Activated CD4-positive, alpha-beta T cell treated with anti-CD3 and anti-CD28 coated beads, Interleukin-2, amount 10 ng/mL, durations not matched to agents 24 days and 14 days (primary cell): ENCODE measurements around the gene FAT1. TPM values are rescaled to one million over a fixed set of nuclear protein-coding genes. Genes with fewer than 3 reads are reported as not detected.

Experiments used
- DNase-seq: peaks from one replicate; pipeline ENCODE4 v3.0.0; 2022
- H3K27ac Mint-ChIP-seq: one replicate; pipeline ENCODE4 v1.8.0; 2022; ENCODE audit warnings: mild to moderate bottlenecking, mixed read lengths
- H3K27me3 Mint-ChIP-seq: one replicate; pipeline ENCODE4 v1.8.0; 2022; ENCODE audit warnings: mixed read lengths
- H3K36me3 Mint-ChIP-seq: one replicate; pipeline ENCODE4 v1.8.0; 2022; ENCODE audit warnings: low read depth, mild to moderate bottlenecking, mixed read lengths
- H3K4me1 Mint-ChIP-seq: one replicate; pipeline ENCODE4 v1.8.0; 2021; ENCODE audit warnings: mixed read lengths
- H3K4me3 Mint-ChIP-seq: one replicate; pipeline ENCODE4 v1.8.0; 2022; ENCODE audit warnings: mild to moderate bottlenecking, moderate library complexity, mixed read lengths
- H3K9me3 Mint-ChIP-seq: one replicate; pipeline ENCODE4 v1.8.0; 2021; ENCODE audit warnings: mixed read lengths
- intact Hi-C: fragments of 100-400 bp; cut with micrococcal nuclease; formaldehyde crosslinking; loops from one replicate; pipeline ENCODE4 v1.15.1; 2023
- total RNA-seq: library from RNA; stranded (reverse); gene quantifications from 2 replicates; pipeline ENCODE4 v1.2.3, GENCODE V29; 2022

FAT1 gene
- total RNA-seq, 1 donor from 2014 or later: 0.07 TPM

DNA sequence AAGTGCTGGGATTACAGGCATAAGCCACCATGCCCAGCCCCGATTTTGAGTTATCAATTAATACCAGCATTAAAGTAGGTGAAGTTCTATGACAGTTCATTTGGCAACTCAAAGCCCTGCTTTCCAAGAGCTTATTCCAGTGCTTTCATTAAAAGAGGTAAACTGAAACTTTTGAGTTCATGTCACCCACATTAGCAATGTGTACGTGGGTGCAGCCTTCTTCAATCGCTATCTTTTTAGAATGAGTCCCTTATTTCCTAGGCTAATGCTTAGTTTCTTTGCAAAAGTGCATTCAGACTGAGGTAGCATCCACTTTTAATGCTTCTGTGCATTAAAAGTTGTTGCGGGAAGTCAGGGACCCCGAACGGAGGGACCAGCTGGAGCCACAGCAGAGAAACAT lies 142.2 kb downstream of the FAT1 start:
- DNase-seq: no peak
- Mint-ChIP-seq H3K4me1 (no peaks in the 10 kb centered on the region), H3K27ac (no peak overlapping the region), H3K4me3 (no peak overlapping the region), H3K9me3 (no peaks in the 10 kb centered on the region), H3K27me3 (no peaks in the 10 kb centered on the region), H3K36me3 (no peaks in the 10 kb centered on the region)
- intact Hi-C loops: no loop called here

- Mint-ChIP-seq H3K36me3 (no peaks in the 10 kb centered on the region), H3K27ac (no peak overlapping the region), H3K27me3 (no peaks in the 10 kb centered on the region), H3K9me3 (no peaks in the 10 kb centered on the region), H3K4me3 (no peak overlapping the region), H3K4me1 (no peaks in the 10 kb centered on the region)
- DNase-seq: no peak
- intact Hi-C loops: no loop called here
These were observed 143.0 kb downstream of the FAT1 start for GRCh38 chr4:186580669-186581068.

- no peak overlapping the region for H3K27ac Mint-ChIP-seq
- no peak overlapping the region for H3K4me3 Mint-ChIP-seq
- no peaks in the 10 kb centered on the region for H3K36me3 Mint-ChIP-seq
- intact Hi-C loops: no loop called here
- no peaks in the 10 kb centered on the region for H3K9me3 Mint-ChIP-seq
- no peak for DNase-seq
- no peaks in the 10 kb centered on the region for H3K27me3 Mint-ChIP-seq
- H3K4me1 Mint-ChIP-seq: no peaks in the 10 kb centered on the region
These were observed 153.3 kb downstream of the FAT1 start for GRCh38 chr4:186570193-186570996.

DNA sequence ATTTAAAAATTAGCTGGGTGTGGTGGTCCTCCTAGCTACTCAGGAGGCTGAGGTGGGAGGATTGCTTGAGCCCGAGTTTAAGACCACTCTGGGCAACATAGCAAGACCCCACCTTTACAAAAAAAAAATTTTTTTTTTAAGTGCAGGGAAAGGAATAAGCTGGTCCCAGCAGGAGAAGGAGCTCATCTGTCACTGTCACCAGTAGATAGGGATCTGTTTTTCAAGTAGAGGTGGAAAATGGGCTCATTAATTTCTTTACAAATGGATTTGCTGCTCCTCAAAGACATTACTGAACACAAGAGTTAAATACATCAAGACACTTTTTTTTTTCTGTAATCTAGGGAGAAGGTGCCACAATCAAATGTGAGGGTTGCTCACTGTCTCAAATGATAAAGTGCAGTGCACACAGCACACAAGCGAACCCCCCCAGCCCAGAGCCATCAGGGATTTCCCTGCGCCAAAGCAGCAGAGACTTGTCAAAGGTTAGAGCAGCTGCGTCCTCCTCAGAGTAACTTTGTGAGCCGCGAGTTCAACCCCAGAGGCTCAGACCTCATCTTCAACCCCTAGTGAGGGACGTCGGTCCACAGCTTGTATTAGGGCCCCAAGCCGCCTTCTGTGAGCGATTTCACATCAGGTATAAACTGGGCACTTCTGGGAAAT lies 154.0 kb downstream of the FAT1 start:
- no peaks in the 10 kb centered on the region for H3K27me3 Mint-ChIP-seq

DNA sequence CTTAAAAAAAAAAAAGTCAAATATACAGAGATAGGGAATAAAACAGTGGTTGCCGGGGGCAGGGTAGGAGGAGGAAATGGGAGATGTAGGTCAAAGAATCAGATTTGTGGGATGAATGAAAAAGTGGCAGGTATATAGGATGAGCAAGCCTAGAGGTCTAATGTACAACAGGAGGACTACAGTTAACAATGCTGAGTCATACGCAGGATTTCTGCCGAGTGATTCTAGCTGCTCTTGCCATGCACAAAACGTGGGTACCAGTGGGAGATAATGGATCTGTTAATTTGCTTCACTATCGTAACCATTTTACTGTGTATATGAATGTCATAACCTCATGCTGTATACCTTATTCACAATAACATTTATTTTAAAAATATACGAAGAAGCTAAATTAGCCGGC lies 157.6 kb downstream of the FAT1 start:
- no peak for DNase-seq
- H3K27me3 Mint-ChIP-seq: no peaks in the 10 kb centered on the region
- intact Hi-C loops: no loop called here
- no peaks in the 10 kb centered on the region for H3K4me1 Mint-ChIP-seq
- H3K9me3 Mint-ChIP-seq: no peaks in the 10 kb centered on the region
- no peak overlapping the region for H3K27ac Mint-ChIP-seq
- no peak overlapping the region for H3K4me3 Mint-ChIP-seq
- no peaks in the 10 kb centered on the region for H3K36me3 Mint-ChIP-seq

More for the DNA sequence above, 154.0 kb downstream of the FAT1 start:
- no peaks in the 10 kb centered on the region for H3K9me3 Mint-ChIP-seq
- no peak overlapping the region for H3K27ac Mint-ChIP-seq
- intact Hi-C loops: no loop called here
- DNase-seq: no peak
- no peaks in the 10 kb centered on the region for H3K4me1 Mint-ChIP-seq
- no peak overlapping the region for H3K4me3 Mint-ChIP-seq
- H3K36me3 Mint-ChIP-seq: no peaks in the 10 kb centered on the region

DNA sequence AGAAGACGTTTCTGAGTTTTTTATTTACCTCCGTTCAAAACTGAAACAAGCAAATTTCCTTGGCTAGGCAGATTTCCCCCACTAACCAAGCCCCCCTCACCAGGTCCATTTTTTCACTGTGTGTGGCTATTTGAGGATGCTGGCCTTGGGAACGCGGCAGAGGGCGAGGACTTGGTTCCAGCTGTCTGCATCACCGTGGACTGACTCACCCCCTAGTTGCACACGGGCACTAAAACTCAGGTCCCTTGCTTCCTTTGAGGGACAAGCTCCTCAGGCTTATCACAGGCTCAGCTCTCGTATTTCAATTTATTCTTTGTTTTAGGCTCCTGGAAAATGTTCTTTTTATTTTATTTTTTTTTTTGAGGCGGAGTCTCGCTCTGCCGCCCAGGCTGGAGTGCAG lies 159.9 kb downstream of the FAT1 start:
- no peak overlapping the region for H3K4me3 Mint-ChIP-seq
- H3K36me3 Mint-ChIP-seq: no peaks in the 10 kb centered on the region
- intact Hi-C loops: no loop called here
- no peak for DNase-seq
- H3K4me1 Mint-ChIP-seq: no peaks in the 10 kb centered on the region
- no peak overlapping the region for H3K27ac Mint-ChIP-seq
- no peaks in the 10 kb centered on the region for H3K27me3 Mint-ChIP-seq
- no peaks in the 10 kb centered on the region for H3K9me3 Mint-ChIP-seq

- Mint-ChIP-seq H3K27ac (no peak overlapping the region), H3K9me3 (no peaks in the 10 kb centered on the region), H3K4me3 (no peak overlapping the region), H3K27me3 (no peaks in the 10 kb centered on the region), H3K4me1 (no peaks in the 10 kb centered on the region), H3K36me3 (no peaks in the 10 kb centered on the region)
- DNase-seq: no peak
- intact Hi-C loops: no loop called here
These were observed 161.9 kb downstream of the FAT1 start for GRCh38 chr4:186561748-186562147.

DNA sequence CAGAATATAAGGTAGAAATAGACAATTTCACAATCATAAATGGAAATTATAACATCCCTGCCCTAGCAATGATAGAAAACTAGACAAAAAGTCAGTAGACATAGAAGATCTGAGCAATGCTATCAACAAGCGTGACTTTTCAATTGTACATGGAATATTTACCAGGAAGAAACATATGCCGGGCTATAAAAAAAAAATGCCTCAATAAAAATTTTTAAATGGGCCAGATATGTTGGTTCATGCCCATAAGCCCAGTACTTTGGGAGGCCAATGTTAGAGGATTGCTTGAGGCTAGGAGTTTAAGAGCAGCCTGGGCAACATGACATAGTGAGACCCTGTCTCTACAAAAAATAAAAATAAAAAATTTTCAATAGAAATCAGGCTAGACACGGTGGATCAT lies 163.0 kb downstream of the FAT1 start:
- peaks cover 3% of the 10 kb centered on the region for H3K36me3 Mint-ChIP-seq
- peaks cover 4% of the 10 kb centered on the region for H3K27me3 Mint-ChIP-seq
- intact Hi-C loops: no loop called here
- H3K9me3 Mint-ChIP-seq: peaks cover 3% of the 10 kb centered on the region
- no peak for DNase-seq
- no peak overlapping the region for H3K4me3 Mint-ChIP-seq
- H3K27ac Mint-ChIP-seq: no peak overlapping the region
- peaks cover 2% of the 10 kb centered on the region for H3K4me1 Mint-ChIP-seq

DNA sequence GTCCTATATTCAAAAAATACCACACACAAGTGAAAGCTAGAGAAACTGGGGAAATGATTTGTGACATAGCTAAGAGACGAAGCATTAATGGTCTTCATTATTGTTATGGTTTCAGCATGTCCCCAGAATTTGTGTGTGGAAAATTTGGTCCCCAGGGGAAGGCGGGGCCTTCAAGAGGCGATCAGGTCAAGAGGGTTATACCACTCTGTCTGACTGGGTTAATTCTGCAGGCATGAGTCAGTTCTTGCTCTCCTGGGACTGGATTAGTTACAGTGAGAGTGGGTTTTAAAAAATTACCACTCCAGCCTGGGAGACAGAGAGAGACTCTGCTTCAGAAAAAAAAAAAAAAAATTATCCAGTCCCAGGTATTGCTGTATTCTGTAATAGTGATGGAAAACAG lies 166.2 kb downstream of the FAT1 start:
- intact Hi-C loops: no loop called here
- Mint-ChIP-seq H3K9me3 (peaks cover 3% of the 10 kb centered on the region), H3K4me3 (no peak overlapping the region), H3K27me3 (peaks cover 11% of the 10 kb centered on the region), H3K36me3 (peaks cover 3% of the 10 kb centered on the region), H3K27ac (no peak overlapping the region), H3K4me1 (peaks cover 2% of the 10 kb centered on the region)
- DNase-seq: no peak

DNA sequence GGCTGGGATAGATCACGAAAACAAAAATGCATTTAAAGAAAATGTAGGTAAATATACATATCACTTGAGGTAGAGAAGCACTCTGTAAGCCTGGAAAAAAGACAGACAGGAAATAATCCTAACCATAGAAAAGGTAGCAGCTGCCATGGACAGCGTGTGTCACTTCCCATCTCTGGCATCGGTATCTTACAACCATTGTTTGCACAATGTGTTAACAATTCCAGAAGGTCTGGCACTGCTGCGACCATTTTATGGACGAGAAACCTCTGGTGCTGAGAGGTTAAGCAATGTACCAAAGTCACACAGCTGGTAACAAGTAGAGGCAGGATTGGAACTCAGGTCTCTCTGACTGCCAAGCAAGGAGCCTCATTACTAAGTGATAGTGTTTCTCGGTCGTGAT lies 166.6 kb downstream of the FAT1 start:
- no peak overlapping the region for H3K27ac Mint-ChIP-seq
- peaks cover 3% of the 10 kb centered on the region for H3K36me3 Mint-ChIP-seq
- peaks cover 3% of the 10 kb centered on the region for H3K9me3 Mint-ChIP-seq
- peaks cover 11% of the 10 kb centered on the region for H3K27me3 Mint-ChIP-seq
- H3K4me3 Mint-ChIP-seq: no peak overlapping the region
- H3K4me1 Mint-ChIP-seq: peaks cover 2% of the 10 kb centered on the region
- intact Hi-C loops: no loop called here
- no peak for DNase-seq

DNA sequence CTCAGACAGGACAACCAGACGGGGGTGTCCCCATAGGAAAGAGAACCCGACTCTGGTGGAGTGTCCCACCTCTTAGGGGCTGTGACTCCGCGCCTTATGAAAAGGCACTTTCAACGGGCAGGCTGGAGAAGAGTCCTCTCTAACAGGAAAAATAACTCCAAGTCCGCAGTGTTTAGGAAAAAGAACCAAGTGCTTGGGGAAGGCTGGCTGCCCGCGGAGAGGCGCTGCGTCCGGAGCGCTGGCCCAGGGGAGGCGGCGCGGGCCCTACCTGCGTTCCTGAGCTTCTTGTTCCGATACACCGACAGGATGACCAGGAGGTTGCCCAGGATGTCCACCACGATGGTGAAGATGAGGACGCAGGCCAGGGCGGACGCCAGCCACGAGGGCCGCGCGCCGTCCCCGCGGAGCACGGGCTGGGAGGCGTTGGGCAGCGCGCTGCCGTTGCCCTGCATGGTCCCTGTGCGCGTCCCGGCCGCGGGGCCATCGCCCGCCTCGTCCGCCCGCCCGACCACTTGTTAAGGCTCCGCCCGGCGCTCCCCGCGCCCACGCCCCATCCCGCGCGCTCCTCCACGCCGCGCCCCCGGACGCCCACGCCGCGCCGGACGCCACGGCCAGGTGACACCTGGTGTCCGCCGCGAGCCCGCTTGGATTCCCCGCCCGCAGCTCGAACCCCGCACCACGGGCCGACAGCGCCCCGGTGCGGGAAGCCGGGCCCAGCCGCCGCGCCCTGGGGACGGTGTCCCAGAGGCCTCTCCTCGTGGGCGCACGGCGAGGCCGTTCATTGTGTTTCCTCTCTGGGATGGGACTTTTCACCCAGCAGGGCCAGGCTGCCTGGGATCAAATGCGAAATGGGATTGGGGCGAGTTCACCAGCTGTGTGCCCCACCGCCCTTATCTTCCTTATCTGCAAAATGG lies 168.5 kb downstream of the FAT1 start, which contains the start of gene MTNR1A:
Gene MTNR1A (minus strand): TSS at position 654 of the 914 bp plus-strand sequence. CDS start 202 bp downstream, at position 452.
- Mint-ChIP-seq H3K27me3 (peaks cover 11% of the 10 kb centered on the region), H3K4me1 (peaks cover 2% of the 10 kb centered on the region), H3K36me3 (peaks cover 3% of the 10 kb centered on the region), H3K27ac (no peak within 1 kb of the TSS), H3K9me3 (peaks cover 3% of the 10 kb centered on the region), H3K4me3 (no peak within 1 kb of the TSS)
- intact Hi-C loops: no loop called here
- DNase-seq: no peak

- no peak overlapping the region for H3K27ac Mint-ChIP-seq
- intact Hi-C loops: no loop called here
- peaks cover 2% of the 10 kb centered on the region for H3K4me1 Mint-ChIP-seq
These were observed 169.1 kb downstream of the FAT1 start for GRCh38 chr4:186554539-186554913.

GRCh38 chr4:186553717-186554116 lies 169.9 kb downstream of the FAT1 start:
- Mint-ChIP-seq H3K36me3 (peaks cover 3% of the 10 kb centered on the region), H3K27ac (no peak overlapping the region), H3K4me1 (peaks cover 2% of the 10 kb centered on the region), H3K27me3 (peaks cover 11% of the 10 kb centered on the region), H3K9me3 (peaks cover 3% of the 10 kb centered on the region), H3K4me3 (no peak overlapping the region)
- DNase-seq: no peak
- intact Hi-C loops: no loop called here

More at GRCh38 chr4:186554539-186554913, 169.1 kb downstream of the FAT1 start:
- no peak overlapping the region for H3K4me3 Mint-ChIP-seq
- H3K9me3 Mint-ChIP-seq: peaks cover 3% of the 10 kb centered on the region
- DNase-seq: no peak
- peaks cover 11% of the 10 kb centered on the region for H3K27me3 Mint-ChIP-seq
- H3K36me3 Mint-ChIP-seq: peaks cover 3% of the 10 kb centered on the region

- no peak for DNase-seq
- Mint-ChIP-seq H3K27me3 (peaks cover 11% of the 10 kb centered on the region), H3K4me3 (no peak overlapping the region), H3K27ac (no peak overlapping the region), H3K36me3 (peaks cover 3% of the 10 kb centered on the region), H3K9me3 (peaks cover 3% of the 10 kb centered on the region), H3K4me1 (peaks cover 2% of the 10 kb centered on the region)
- intact Hi-C loops: no loop called here
These were observed 171.8 kb downstream of the FAT1 start for GRCh38 chr4:186551849-186552248.
